GM21576 (cell line): ENCODE results near the gene ABL2.
"Not testable (repeated sequence)": the region's sequence is repeated elsewhere in the genome, so short reads cannot be mapped to it uniquely, and the experiment has no call there.

Source experiments
- ATAC-seq: cut with Tn5 transposase; IDR thresholded peaks from one replicate; pipeline ENCODE4 v1.9.1; 2021; ENCODE audit warnings: mild to moderate bottlenecking, moderate library complexity; ENCODE audit not compliant: unreplicated experiment

The ABL2 gene

DNA sequence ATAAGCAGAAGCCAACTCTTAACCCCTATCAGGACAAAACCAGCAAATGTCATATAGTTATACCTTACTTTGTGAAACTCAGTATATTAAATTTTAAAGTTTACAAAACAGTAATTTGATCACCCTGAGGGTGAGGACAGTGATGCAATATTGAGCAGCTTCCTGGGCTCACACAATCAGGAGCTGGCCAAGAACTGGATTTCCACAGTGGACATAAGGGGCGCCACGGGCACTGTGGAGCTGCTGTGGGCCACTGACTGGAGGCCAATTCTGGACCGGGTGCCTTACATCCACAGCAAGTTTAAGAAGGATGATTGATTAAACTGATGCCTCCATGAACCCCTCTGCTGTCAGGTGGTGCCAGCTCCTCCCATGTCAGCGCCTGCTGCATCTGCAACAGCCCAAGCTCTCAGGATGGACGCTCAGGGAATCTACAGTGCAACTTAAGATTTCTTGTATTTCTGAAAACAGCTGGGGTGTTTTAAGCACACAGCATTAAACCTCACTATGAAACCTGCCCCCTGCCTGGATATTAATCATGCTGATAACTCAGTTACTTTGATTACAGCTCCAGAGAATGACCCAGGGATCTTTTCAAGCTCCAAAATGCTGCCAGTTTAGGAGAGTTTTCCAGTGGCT is 91.7 kb downstream of the ABL2 start:
- ATAC-seq, result no peak

- ATAC-seq, result not testable (repeated sequence)
Observed at GRCh38 chr1:179135707-179136106, 93.8 kb downstream of the ABL2 start.

DNA sequence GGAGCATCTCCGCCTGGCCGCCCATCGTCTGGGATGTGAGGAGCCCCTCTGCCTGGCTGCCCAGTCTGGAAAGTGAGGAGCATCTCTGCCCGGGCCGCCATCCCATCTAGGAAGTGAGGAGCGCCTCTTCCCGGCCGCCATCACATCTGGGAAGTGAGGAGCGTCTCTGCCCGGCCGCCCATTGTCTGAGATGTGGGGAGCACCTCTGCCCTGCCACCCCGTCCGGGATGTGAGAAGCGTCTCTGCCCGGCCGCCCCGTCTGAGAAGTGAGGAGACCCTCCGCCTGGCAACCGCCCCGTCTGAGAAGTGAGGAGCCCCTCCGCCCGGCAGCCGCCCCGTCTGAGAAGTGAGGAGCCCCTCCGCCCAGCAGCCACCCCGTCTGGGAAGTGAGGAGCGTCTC is 94.3 kb downstream of the ABL2 start:
- ATAC-seq, result not testable (repeated sequence)

GRCh38 chr1:179129702-179130473 is 99.6 kb downstream of the ABL2 start:
- ATAC-seq, result peak; percentile 98

GRCh38 chr1:179128520-179128919 is 101.0 kb downstream of the ABL2 start:
- no peak for ATAC-seq

- ATAC-seq, result no peak
Observed at GRCh38 chr1:179127163-179127895, 102.1 kb downstream of the ABL2 start.

DNA sequence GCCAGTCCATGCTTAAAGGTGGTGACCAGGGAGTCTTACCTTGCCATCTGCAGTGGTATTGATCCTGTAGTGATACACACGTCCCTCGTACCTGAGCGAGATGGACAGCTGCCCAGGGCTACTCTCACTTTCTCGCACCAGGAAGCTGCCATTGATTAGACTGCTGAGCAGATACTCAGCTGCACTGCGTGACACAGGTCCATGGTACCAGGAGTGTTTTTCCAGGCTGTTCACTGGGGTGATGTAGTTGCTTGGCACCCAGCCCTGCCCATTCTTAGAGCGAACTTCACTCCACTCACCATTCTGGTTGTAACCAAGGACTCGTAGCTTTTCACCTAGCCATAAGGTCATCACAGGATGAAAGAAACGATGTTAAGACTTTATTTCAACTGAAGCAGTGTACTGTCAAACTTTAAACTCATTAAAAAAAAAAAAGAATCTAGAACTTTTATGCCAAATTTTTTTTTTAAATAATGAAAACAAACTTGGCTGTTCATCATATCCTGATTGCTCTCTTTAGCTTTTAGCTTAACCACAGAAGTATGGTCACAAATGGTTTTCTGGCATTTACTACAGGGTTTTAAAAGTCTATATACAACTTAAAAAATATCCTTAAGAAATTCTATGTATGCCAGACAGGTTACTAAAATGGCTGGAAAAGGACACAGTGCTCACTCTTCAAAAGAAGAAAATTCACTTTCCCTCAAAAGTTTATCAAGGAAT is 103.0 kb downstream of the ABL2 start:
- ATAC-seq, result no peak

DNA sequence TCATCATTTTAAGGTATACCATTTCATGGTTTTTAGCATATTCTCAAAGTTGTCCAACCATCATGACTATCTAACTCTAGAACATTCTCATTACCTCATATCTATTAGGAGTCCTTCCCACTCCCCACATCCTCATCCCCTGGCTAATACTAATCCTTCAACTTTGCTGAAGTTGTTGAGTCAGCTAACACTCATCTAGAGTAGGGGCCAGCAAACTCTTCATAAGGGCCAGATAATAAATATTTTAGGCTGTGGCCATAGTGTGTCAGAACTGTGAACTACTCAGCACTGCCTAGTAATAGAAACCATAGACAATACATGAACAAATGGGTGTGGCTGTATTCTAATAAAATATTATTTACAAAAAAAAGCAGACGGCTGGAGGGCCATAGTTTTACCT is 104.6 kb downstream of the ABL2 start:
- no peak for ATAC-seq

DNA sequence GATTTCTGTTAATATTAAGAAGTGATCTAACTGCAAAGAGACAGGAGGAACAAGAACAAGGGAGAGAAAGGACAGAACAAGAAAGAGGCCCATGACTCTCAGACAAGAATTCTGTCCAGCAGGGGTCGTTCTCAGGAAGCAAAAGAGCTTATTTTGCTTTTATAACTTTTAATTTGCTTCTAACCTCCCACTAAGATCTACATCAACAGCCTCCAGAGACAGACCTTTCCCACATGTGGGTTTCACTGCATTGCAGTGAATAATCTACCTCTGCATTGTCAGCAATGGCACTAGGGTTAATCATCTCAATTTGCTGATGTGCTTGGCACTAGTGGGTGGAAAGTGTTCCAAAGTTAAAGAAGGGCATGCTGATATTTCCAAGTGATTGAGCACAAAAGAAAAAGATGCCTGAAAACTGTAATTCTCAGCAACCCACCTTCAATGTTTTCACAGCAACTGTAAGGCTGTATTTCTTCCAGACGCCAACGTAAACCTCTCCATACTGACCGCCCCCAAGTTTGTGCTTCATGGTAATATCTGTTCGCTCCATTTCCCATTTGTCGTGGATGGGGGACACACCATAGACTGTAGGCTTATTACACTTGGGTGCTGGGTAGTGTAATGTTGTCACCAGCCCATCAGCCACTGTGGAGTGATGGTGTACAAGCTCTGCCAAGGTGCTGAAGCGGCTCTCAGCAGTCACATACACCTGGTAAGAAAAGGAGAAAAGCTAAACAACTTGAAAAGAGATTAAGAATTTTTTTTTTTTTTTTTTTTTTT is 108.1 kb downstream of the ABL2 start:
- ATAC-seq, result no peak

DNA sequence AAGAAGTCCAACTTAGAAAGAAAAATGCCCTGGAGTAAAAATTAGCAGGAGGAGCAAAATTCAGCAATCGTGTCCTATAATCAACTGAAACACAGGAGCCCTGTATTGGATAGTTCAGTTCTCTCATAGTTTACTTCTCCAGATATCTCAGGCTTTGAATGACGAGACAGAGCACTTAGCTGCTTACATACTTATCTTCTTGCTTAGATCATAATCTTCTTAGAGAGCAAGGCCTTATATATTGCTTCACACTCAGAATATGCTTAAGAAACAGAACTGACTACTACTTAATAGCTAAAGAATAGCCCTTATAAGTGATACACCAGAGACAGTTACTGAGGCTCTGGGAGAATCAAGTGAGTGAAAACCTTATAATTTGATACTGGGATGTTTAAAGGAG is 108.7 kb downstream of the ABL2 start:
- ATAC-seq, result no peak

DNA sequence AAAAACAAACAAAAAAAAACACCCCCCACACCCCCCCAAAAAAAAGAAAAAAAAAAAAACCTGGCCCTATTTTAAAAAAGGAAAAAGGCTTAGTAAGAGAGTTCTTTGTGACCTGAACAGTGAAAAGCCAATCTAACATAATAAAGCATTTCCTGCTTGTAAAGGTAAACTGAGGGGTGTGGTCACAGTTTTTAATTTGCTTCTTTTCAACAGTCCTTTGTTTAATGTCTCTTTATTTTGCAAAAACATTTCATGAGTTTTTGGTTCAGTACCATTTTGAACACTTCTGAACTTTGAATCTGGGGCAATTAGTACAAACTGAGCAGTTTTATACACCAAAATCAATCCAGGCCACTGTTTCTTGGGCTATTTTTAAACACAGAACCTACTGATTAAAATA is 110.0 kb downstream of the ABL2 start:
- no peak for ATAC-seq

- no peak for ATAC-seq
Observed at GRCh38 chr1:179115181-179115580, 114.3 kb downstream of the ABL2 start.

DNA sequence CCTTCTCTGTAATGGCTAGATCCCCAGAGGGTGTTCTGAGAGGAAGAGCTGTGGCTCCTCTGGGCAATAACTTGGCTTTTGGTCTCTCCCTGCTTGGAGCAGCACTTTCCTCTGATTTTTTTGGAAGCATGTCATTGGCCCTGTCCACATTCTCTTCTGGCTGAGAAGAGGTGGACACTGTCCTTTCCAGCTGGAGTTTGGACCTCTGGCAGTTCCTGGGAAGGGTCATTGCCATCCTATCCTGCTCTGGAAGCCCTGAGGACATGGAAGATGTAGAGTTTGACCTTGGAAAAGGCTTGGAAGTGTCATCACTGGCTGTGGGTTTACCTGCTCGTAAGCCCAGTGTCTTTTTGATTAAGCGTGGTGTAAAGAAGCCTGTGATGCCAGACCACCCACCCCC is 120.8 kb downstream of the ABL2 start:
- ATAC-seq, result no peak

GRCh38 chr1:179107706-179108629 is 121.5 kb downstream of the ABL2 start:
- ATAC-seq, result no peak

- ATAC-seq, result no peak
Observed at GRCh38 chr1:179105393-179105792, 124.1 kb downstream of the ABL2 start.

GRCh38 chr1:179104611-179105250 is 124.7 kb downstream of the ABL2 start:
- ATAC-seq, result no peak

GRCh38 chr1:179103999-179104398 is 125.5 kb downstream of the ABL2 start:
- ATAC-seq, result no peak

DNA sequence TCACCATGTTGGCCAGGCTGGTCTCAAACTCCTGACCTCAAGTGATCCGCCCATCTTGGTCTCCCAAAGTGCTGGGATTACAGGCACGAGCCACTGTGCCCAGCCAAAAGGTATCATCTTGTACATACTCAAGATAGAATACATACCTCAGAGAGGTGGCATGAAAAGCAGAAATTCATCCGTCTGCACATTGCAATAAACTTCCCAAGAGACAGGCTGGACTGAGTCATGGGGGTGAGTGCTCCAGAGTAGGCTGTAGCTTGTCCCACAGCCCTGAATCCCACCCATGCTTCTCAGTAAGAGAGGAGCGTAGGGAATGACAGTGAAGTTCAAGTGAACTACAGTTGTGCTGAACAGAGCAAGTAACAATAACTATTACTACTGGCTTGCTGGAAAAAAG is 127.9 kb downstream of the ABL2 start:
- no peak for ATAC-seq

- ATAC-seq, result no peak
Observed at GRCh38 chr1:179099891-179100290, 129.6 kb downstream of the ABL2 start.
